IMR-90 (cell line): ENCODE results near the gene ZNF341.

Source experiments
- CEBPB ChIP-seq: IDR thresholded peaks from 2 replicates; pipeline ENCODE4 v1.6.1; 2012; ENCODE audit warnings: low read depth, low read length, improper control_type of control experiment
- CHD1 ChIP-seq: IDR thresholded peaks from 2 replicates; pipeline ENCODE4 v1.6.1; 2012; ENCODE audit warnings: low read depth, low read length, improper control_type of control experiment
- CTCF ChIP-seq: conservative IDR thresholded peaks from 2 replicates; pipeline ENCODE4 v1.5.1; 2012; ENCODE audit warnings: mild to moderate bottlenecking, low read depth, low read length, improper control_type of control experiment
- POLR2A ChIP-seq: IDR thresholded peaks from 2 replicates; pipeline ENCODE4 v1.6.1; 2012; ENCODE audit warnings: mild to moderate bottlenecking, low read depth, low read length
- SMC3 ChIP-seq: fragments of 150-350 bp; IDR thresholded peaks from 2 replicates; pipeline ENCODE4 v1.6.1; 2016; ENCODE audit warnings: low read depth, mild to moderate bottlenecking, antibody characterized with exemption, low read length, moderate library complexity

- no peak for TF ChIP-seq POLR2A
- TF ChIP-seq CTCF = no peak
- no peak for TF ChIP-seq SMC3
- TF ChIP-seq CEBPB = no peak
- TF ChIP-seq CHD1 = no peak
Measured at GRCh38 chr20:33701629-33702450, 30.0 kb upstream of the ZNF341 start.
